Osteocyte (in vitro differentiated cells): ENCODE data around the gene SMYD3. TPM values are rescaled to one million over a fixed set of nuclear protein-coding genes. Genes with fewer than 3 reads are reported as not detected.
"Not testable (repeated sequence)": the region's sequence is repeated elsewhere in the genome, so short reads cannot be mapped to it uniquely, and the experiment has no call there.

Experiments
- DNase-seq: peaks from one replicate; pipeline ENCODE4 v3.0.0; 2021; ENCODE audit warnings: mixed read lengths; ENCODE audit not compliant: unreplicated experiment; ENCODE audit errors: extremely low spot score
- H3K27ac Mint-ChIP-seq: one replicate; pipeline ENCODE4 v1.8.0; 2021; ENCODE audit warnings: mild to moderate bottlenecking, mixed read lengths; ENCODE audit not compliant: unreplicated experiment
- H3K27me3 Mint-ChIP-seq: one replicate; pipeline ENCODE4 v1.8.0; 2021; ENCODE audit warnings: mixed read lengths; ENCODE audit not compliant: unreplicated experiment
- H3K36me3 Mint-ChIP-seq: one replicate; pipeline ENCODE4 v1.8.0; 2021; ENCODE audit warnings: mixed read lengths; ENCODE audit not compliant: unreplicated experiment
- H3K4me1 Mint-ChIP-seq: one replicate; pipeline ENCODE4 v1.8.0; 2021; ENCODE audit warnings: mixed read lengths; ENCODE audit not compliant: unreplicated experiment
- H3K4me3 Mint-ChIP-seq: one replicate; pipeline ENCODE4 v1.8.0; 2021; ENCODE audit warnings: mild to moderate bottlenecking, moderate library complexity, mixed read lengths; ENCODE audit not compliant: unreplicated experiment
- H3K9me3 Mint-ChIP-seq: one replicate; pipeline ENCODE4 v1.8.0; 2021; ENCODE audit warnings: mixed read lengths; ENCODE audit not compliant: unreplicated experiment
- total RNA-seq: library from RNA; stranded (reverse); gene quantifications from 2 replicates; pipeline ENCODE4 v1.2.1, GENCODE V29; 2021
- TF ChIP-seq, protein P1 (sequence below): fragments of 200-600 bp; sonication (generic); IDR thresholded peaks from 2 replicates; pipeline ENCODE4 v1.5.0; 2021; ENCODE audit warnings: antibody characterized with exemption, mild to moderate bottlenecking, moderate library complexity

The SMYD3 gene
- total RNA-seq, 1 donor from 2014 or later, result 22.3 TPM

DNA sequence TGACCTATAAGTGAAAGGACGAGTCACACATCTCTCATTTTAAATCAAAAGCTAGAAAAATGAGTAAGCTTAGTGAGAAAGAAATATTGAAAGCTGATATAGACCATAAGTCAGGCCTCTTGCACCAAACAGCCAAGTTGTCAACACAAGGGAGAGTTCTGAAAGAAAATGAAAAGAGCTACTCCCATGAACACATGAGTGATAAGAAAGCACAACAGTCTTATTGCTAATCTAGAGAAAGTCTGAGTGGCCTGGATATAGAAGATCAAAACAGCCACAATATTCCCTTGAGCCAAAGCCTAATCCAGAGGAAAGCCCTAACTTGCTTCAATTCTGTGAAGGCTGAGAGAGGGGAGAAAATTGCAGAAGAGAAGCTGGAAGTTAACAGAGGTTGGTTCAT, 175.0 kb downstream of the SMYD3 start:
- Mint-ChIP-seq H3K4me1 (no peaks in the 10 kb centered on the region), H3K27me3 (no peaks in the 10 kb centered on the region), H3K4me3 (no peak overlapping the region), H3K36me3 (peaks cover 8% of the 10 kb centered on the region), H3K9me3 (peaks cover 5% of the 10 kb centered on the region), H3K27ac (no peak overlapping the region)
- TF ChIP-seq, protein P1, sequence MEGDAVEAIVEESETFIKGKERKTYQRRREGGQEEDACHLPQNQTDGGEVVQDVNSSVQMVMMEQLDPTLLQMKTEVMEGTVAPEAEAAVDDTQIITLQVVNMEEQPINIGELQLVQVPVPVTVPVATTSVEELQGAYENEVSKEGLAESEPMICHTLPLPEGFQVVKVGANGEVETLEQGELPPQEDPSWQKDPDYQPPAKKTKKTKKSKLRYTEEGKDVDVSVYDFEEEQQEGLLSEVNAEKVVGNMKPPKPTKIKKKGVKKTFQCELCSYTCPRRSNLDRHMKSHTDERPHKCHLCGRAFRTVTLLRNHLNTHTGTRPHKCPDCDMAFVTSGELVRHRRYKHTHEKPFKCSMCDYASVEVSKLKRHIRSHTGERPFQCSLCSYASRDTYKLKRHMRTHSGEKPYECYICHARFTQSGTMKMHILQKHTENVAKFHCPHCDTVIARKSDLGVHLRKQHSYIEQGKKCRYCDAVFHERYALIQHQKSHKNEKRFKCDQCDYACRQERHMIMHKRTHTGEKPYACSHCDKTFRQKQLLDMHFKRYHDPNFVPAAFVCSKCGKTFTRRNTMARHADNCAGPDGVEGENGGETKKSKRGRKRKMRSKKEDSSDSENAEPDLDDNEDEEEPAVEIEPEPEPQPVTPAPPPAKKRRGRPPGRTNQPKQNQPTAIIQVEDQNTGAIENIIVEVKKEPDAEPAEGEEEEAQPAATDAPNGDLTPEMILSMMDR, result no peak
- DNase-seq, result no peak

- no peak for DNase-seq
- peaks cover 5% of the 10 kb centered on the region for H3K9me3 Mint-ChIP-seq
- H3K36me3 Mint-ChIP-seq, result peaks cover 8% of the 10 kb centered on the region
- no peak overlapping the region for H3K27ac Mint-ChIP-seq
- no peaks in the 10 kb centered on the region for H3K27me3 Mint-ChIP-seq
- TF ChIP-seq, protein P1, result no peak
- H3K4me3 Mint-ChIP-seq, result no peak overlapping the region
- no peaks in the 10 kb centered on the region for H3K4me1 Mint-ChIP-seq
Measured at GRCh38 chr1:246329900-246330299, 177.2 kb downstream of the SMYD3 start.

- not testable (repeated sequence) for H3K27me3 Mint-ChIP-seq, H3K36me3 Mint-ChIP-seq, H3K4me1 Mint-ChIP-seq, DNase-seq, H3K9me3 Mint-ChIP-seq, H3K4me3 Mint-ChIP-seq, H3K27ac Mint-ChIP-seq
Measured at GRCh38 chr1:246329292-246329691, 177.8 kb downstream of the SMYD3 start.

- Mint-ChIP-seq H3K36me3 (peaks cover 3% of the 10 kb centered on the region), H3K9me3 (peaks cover 1% of the 10 kb centered on the region), H3K4me1 (peaks cover 8% of the 10 kb centered on the region), H3K27me3 (no peaks in the 10 kb centered on the region), H3K27ac (no peak overlapping the region), H3K4me3 (peak overlapping the region; percentile 64)
- TF ChIP-seq, protein P1, result no peak
- DNase-seq, result no peak
Measured at GRCh38 chr1:246324711-246325110, 182.4 kb downstream of the SMYD3 start.

- not testable (repeated sequence) for H3K27ac Mint-ChIP-seq, H3K27me3 Mint-ChIP-seq, H3K9me3 Mint-ChIP-seq, H3K36me3 Mint-ChIP-seq, DNase-seq, H3K4me3 Mint-ChIP-seq
- peaks cover 10% of the 10 kb centered on the region for H3K4me1 Mint-ChIP-seq
Measured at GRCh38 chr1:246324033-246324432, 183.0 kb downstream of the SMYD3 start.

- H3K36me3 Mint-ChIP-seq, result no peaks in the 10 kb centered on the region
- DNase-seq, result no peak
- no peaks in the 10 kb centered on the region for H3K9me3 Mint-ChIP-seq
- no peak overlapping the region for H3K4me3 Mint-ChIP-seq
- no peak overlapping the region for H3K27ac Mint-ChIP-seq
- TF ChIP-seq, protein P1, result no peak
- peaks cover 14% of the 10 kb centered on the region for H3K4me1 Mint-ChIP-seq
- no peaks in the 10 kb centered on the region for H3K27me3 Mint-ChIP-seq
Measured at GRCh38 chr1:246320286-246320685, 186.8 kb downstream of the SMYD3 start.
